IPS-15b (cell line): ENCODE data around the gene GJC3.
"Not testable (repeated sequence)": the region's sequence is repeated elsewhere in the genome, so short reads cannot be mapped to it uniquely, and the experiment has no call there.

ENCODE experiments used
- H3K27me3 ChIP-seq: one replicate; pipeline ENCODE4 v1.6.1; 2013; ENCODE audit warnings: low read length; ENCODE audit not compliant: control insufficient read depth, insufficient read depth
- H3K36me3 ChIP-seq: one replicate; pipeline ENCODE4 v1.6.1; 2013; ENCODE audit warnings: low read length; ENCODE audit not compliant: control insufficient read depth, insufficient read depth
- H3K4me1 ChIP-seq: one replicate; pipeline ENCODE4 v1.6.1; 2013; ENCODE audit warnings: mild to moderate bottlenecking, low read length; ENCODE audit not compliant: control insufficient read depth, insufficient read depth
- H3K4me3 ChIP-seq: one replicate; pipeline ENCODE4 v1.5.1; 2013; ENCODE audit warnings: low read depth, low read length
- H3K9ac ChIP-seq: one replicate; pipeline ENCODE4 v1.6.1; 2013; ENCODE audit warnings: low read depth, mild to moderate bottlenecking, low read length
- H3K9me3 ChIP-seq: one replicate; pipeline ENCODE4 v1.6.1; 2013; ENCODE audit warnings: mild to moderate bottlenecking, low read length; ENCODE audit not compliant: control insufficient read depth, insufficient read depth

GJC3 gene

DNA sequence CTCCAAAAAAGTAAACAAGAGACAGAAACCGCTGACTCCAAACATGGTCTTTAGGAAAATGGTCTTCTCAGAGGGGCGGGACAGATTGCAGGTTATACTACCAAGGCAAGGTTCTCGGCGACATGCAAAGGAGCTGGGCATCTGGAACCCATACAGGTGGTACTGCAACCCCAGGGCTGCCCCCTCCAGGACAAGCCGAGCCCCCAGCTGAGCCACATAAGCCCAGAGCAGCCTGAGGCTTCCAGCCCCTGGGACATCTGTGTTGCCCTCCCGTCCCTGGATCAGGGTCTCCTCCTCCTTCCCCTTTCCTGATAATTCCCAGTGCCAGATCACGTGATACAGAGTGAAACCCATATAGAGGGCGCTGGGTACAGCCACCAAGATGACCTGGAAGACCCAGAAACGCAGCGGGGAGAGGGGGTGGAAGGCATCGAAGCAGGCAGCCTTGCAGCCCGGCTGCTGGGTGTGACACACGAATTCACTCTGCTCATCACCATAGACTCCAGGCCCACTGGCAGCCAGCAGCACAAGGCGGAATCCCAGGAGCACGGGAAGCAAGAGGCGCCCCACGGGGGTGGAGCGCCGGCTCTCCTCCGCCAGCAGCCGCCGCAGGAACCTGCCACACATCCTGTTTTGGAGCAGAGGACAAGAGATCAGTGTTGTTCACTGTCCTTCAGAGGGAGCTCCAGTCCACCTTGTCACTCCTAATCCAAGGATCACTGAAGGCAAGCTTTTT, at the start of gene GJC3:
GJC3 (minus strand) TSS at position 627 of the 736 bp plus-strand sequence; CDS start at position 627, 0 bp downstream.
- H3K9ac ChIP-seq = peak within 1 kb of the TSS; percentile 37
- H3K9me3 ChIP-seq = no peaks in the 10 kb centered on the region
- no peaks in the 10 kb centered on the region for H3K36me3 ChIP-seq
- peaks cover 2% of the 10 kb centered on the region for H3K27me3 ChIP-seq
- peaks cover 3% of the 10 kb centered on the region for H3K4me1 ChIP-seq
- peak within 1 kb of the TSS; percentile 56 for H3K4me3 ChIP-seq

- no peaks in the 10 kb centered on the region for H3K36me3 ChIP-seq
- H3K4me3 ChIP-seq = no peak overlapping the region
- H3K27me3 ChIP-seq = no peaks in the 10 kb centered on the region
- no peaks in the 10 kb centered on the region for H3K9me3 ChIP-seq
- H3K9ac ChIP-seq = no peak overlapping the region
- peaks cover 2% of the 10 kb centered on the region for H3K4me1 ChIP-seq
Observed at GRCh38 chr7:99976626-99977025, 47.2 kb upstream of the GJC3 start.

GRCh38 chr7:99975782-99976521, 46.5 kb upstream of the GJC3 start, which contains the start of gene AZGP1:
TSS of gene AZGP1 (minus strand) at chr7:99976031. CDS start at chr7:99976020, 11 bp downstream.
- H3K36me3 ChIP-seq = no peaks in the 10 kb centered on the region
- peaks cover 2% of the 10 kb centered on the region for H3K4me1 ChIP-seq
- H3K4me3 ChIP-seq = no peak within 1 kb of the TSS
- no peaks in the 10 kb centered on the region for H3K27me3 ChIP-seq
- no peaks in the 10 kb centered on the region for H3K9me3 ChIP-seq
- H3K9ac ChIP-seq = no peak within 1 kb of the TSS

- H3K4me1 ChIP-seq = peaks cover 2% of the 10 kb centered on the region
- no peaks in the 10 kb centered on the region for H3K27me3 ChIP-seq
- H3K4me3 ChIP-seq = no peak overlapping the region
- H3K9me3 ChIP-seq = no peaks in the 10 kb centered on the region
- no peak overlapping the region for H3K9ac ChIP-seq
- no peaks in the 10 kb centered on the region for H3K36me3 ChIP-seq
Observed at GRCh38 chr7:99974681-99975080, 45.3 kb upstream of the GJC3 start.

- H3K9me3 ChIP-seq, H3K27me3 ChIP-seq, H3K4me1 ChIP-seq: not testable (repeated sequence)
Observed at GRCh38 chr7:99973817-99974216, 44.4 kb upstream of the GJC3 start.

DNA sequence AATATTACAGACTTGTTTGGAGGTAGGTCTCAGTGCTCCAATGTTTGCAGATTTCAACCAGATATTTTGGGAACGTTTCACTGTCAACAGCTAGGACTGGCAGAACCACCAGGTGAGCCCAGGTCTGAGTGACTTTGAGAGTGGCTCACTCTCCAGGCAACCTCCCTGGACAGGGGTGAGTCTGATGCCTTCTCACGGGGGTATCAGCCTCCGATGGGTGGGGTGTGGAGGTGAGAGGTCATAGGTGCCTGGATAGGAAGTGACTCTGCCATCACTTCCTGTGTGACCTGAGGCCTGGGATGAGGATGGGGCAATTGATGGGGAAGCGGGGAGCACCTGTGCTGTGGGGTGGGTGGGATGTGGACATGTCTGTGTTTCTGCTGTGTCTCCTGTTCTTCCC, 41.8 kb upstream of the GJC3 start:
- no peak overlapping the region for H3K4me3 ChIP-seq
- no peaks in the 10 kb centered on the region for H3K9me3 ChIP-seq
- H3K27me3 ChIP-seq = no peaks in the 10 kb centered on the region
- H3K36me3 ChIP-seq = no peaks in the 10 kb centered on the region
- H3K9ac ChIP-seq = no peak overlapping the region
- H3K4me1 ChIP-seq = no peaks in the 10 kb centered on the region

More at GRCh38 chr7:99973817-99974216, 44.4 kb upstream of the GJC3 start:
- not testable (repeated sequence) for H3K36me3 ChIP-seq, H3K4me3 ChIP-seq, H3K9ac ChIP-seq

- H3K27me3 ChIP-seq, H3K9me3 ChIP-seq, H3K9ac ChIP-seq: not testable (repeated sequence)
Observed at GRCh38 chr7:99969813-99970212, 40.4 kb upstream of the GJC3 start.

DNA sequence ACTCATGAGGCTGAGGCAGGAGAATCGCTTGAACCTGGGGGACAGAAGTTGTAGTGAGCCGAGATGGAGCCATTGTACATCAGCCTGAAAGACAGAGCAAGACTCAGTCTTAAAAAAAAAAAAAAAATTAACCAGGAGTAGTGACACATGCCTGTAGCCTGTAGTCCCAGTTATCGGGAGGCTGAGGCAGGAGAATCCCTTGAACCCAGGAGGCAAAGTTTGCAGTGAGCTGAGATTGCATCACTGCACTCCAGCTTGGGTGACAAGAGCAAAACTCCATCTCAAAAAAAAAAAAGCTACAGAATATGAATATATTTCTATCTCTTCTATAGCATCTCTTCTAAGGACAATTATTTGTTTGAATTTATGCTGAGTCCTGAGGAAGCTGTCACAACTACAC, 39.9 kb upstream of the GJC3 start:
- Histone ChIP-seq H3K9ac (no peak overlapping the region), H3K4me1 (no peaks in the 10 kb centered on the region), H3K36me3 (no peaks in the 10 kb centered on the region), H3K9me3 (no peaks in the 10 kb centered on the region), H3K4me3 (no peak overlapping the region), H3K27me3 (no peaks in the 10 kb centered on the region)

More at GRCh38 chr7:99969813-99970212, 40.4 kb upstream of the GJC3 start:
- not testable (repeated sequence) for H3K4me1 ChIP-seq, H3K36me3 ChIP-seq, H3K4me3 ChIP-seq

DNA sequence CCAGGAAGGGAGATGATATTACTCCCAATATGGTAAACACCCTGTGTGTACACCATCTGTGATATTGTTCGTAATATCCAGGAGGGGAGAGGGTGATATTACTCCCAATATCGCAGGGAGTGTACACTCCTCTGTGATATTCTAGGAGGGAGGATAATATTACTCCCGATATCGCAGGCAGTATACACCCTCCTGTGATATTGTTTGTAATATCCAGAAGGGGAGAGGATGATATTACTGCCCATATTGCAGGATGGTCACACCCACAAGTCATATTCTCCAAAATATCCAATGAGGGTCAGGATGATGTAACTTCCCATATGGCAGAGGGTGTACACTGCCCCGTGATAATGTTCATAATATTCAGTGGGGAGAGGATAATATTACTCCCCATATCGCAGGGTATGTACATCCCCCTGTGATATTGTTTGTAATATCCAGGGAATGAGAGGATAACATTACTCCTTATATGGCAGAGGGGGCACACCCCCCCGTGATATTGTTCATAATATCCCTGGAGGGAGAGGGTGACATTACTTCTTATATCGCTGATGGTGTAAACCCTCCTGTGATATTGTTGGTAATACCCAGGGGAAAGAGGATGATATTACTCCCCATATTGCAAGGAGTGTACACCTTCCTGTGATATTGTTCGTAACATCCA, 29.3 kb upstream of the GJC3 start:
- H3K4me3 ChIP-seq = no peak overlapping the region
- peaks cover 5% of the 10 kb centered on the region for H3K27me3 ChIP-seq
- H3K4me1 ChIP-seq = no peaks in the 10 kb centered on the region
- H3K9me3 ChIP-seq = no peaks in the 10 kb centered on the region
- H3K36me3 ChIP-seq = no peaks in the 10 kb centered on the region
- no peak overlapping the region for H3K9ac ChIP-seq

DNA sequence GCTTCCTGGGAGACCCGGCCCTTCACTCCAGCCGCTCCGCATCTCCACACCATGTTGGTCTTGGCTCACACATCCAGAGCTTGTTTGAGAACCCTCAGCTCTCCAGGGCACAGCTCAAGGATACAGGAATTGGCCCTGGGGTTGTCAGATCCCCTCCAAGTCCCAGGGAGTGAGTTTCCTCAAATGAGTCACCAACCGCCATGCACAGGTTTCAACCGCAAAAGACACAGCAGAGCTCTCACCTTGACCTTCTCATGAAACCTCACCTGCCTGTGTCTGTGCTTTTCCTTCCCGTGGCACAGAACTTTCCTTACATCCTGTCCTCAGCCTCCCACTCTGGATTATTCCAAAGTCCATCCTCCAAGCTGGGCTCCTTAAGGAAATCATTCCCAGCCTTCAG, 25.8 kb upstream of the GJC3 start:
- Histone ChIP-seq H3K27me3 (peaks cover 2% of the 10 kb centered on the region), H3K4me3 (no peak overlapping the region), H3K4me1 (no peaks in the 10 kb centered on the region)

DNA sequence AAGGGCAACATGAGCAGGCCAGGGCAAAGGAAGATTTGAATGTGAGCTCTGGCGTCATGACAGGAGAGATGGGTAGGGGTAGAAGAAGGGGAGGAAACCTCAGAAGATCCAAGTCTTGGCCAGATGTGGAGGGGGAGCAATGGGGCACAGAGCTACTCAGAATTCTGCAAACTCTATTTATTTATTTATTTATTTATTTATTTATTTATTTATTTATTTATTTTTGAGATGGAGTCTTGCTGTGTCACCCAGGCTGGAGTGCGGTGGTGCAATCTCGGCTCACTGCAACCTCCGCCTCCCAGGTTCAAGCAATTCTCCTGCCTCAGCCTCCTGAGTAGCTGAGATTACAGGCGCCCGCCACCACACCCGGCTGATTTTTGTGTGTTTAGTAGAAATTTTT, 25.2 kb upstream of the GJC3 start:
- H3K27me3 ChIP-seq, H3K36me3 ChIP-seq, H3K9me3 ChIP-seq, H3K4me3 ChIP-seq, H3K4me1 ChIP-seq, H3K9ac ChIP-seq: not testable (repeated sequence)

More for the DNA sequence above, 25.8 kb upstream of the GJC3 start:
- Histone ChIP-seq H3K9me3 (no peaks in the 10 kb centered on the region), H3K36me3 (no peaks in the 10 kb centered on the region), H3K9ac (no peak overlapping the region)
